CD4-positive, alpha-beta T cell treated with Interleukin-2 at 100 ng/mL for 4 hours (primary cell): ENCODE results near the gene PRADC1.

Experiments used
- DNase-seq: peaks from one replicate; pipeline ENCODE4 v3.0.0-alpha.2; 2020; ENCODE audit warnings: low spot score

The PRADC1 gene

GRCh38 chr2:73235315-73236028 lies 2.4 kb upstream of the PRADC1 start:
- no peak for DNase-seq

DNA sequence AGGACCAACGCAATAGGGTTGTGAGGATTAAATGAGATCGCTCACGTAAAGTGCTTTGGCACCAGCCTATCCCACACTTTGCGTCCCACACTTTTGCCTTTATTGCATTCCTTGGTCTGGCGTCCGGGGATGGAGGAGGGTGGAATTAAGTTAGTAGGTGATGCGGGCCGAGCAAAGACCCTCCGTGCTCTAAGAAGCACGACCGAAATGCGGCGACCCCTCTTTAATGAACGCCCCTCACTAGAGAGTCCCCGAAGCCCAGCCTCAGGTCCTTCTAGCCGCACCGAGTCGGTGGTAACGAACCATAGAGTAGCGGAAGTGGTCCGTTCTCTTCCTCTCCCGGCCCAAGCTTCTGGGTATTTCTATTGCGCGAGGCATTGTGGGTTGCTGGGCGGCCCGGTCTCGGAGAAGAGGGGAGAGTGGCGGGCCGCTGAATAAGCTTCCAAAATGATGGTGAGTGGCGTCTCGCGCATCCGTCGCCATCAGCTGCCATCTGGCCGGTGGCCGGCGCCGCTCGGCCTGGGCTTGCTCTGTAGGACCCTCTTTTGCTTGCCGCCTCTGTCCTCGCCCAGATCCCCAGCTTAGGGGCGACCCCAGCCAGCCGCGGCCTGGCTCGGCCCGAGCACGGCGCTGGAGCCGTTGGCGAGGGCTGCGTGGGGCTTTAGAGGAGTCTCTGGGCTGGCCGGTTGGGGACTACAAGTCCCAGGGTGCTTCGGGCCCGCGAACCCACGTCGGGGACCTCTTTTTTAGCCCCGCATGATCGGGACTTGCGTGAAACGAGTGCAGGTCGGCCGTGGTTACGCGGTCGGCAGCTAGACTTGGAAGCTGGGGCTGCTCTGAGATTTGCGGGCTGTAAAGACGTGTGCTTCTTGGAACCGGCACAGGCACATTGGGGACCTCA lies 1.1 kb upstream of the PRADC1 start, which contains the start of gene CCT7:
Gene CCT7, plus strand, starts transcription at position 377 of the 901 bp plus-strand sequence. Its CDS starts 71 bp downstream, at position 448.
- peak; percentile 93 for DNase-seq

DNA sequence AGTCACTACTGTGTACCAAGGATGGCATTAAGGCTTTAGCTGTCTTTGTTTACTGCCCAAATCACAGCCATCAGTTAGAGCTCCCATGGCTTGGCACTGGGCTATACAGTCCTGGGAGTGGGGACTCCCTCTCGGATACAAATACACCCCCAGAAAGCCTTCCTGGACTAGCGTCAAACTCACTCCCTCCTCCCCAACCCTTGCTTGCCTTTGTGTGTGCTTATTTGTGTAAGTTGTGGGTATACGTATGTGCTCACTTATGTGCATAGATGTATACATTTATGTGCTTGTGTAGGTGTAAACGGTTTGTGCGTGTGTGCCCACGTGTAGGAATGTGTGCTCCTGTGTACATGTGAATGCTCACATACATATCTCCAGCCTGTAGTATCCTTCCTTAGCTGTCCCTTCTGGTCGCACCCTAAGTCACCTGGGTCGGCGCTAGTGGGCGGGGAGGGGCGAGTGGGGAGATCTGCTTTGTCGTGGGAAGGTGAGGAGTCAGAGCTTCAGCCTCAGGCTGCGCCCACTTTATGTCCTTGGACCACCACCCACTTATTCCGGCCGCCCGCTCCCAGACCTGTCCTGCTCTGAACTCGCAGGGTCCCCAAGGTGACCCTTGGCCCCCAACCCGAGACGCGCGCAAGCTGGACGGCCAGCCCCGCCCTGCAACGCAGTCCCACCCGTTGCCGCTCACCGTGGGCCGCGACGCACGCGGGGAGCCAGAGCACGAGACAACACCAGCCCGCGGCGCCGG lies 461 bp downstream of the PRADC1 start:
- peak; percentile 10 for DNase-seq

- no peak for DNase-seq
Measured at GRCh38 chr2:73228631-73229030, 4.4 kb downstream of the PRADC1 start.

GRCh38 chr2:73227086-73227485 lies 6.0 kb downstream of the PRADC1 start:
- DNase-seq, result no peak

DNA sequence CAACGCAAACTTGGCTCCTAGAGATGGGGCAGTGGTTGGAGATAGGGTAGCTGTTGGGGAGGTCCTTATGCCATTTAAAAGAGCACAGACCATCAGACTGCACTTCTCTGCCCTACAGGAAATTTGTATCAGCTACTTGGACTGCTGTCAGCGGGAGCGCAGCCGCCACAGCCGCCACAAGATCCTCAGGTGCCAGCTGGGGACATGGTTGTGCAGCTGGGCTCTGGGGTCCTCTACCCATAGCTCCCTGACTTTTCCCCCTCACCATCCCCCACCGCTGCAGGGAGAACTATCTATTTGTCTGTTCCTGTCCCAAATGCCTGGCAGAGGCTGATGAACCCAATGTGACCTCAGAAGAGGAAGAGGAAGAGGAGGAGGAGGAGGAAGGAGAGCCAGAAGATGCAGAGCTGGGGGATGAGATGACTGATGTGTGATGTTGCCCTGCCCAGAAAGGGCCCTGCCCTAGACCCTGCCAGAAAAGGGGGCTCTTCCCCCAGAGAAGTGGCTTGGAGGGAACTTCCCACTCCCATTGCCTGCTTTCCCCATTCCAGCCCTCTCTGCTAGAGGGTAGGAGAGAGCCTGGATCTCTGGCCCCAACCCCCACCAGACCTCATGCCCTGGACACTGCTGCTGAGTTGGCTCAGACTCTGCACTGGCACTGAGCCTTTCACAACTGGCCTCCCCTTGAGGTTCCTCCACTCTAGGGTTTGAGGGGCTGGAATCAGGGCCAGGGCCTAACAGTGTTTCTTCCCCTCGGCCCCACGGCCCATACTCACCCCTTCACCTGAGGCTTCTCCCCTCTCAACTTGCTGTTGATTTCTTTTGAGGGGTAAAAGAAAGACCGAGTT lies 7.3 kb downstream of the PRADC1 start:
- no peak for DNase-seq

GRCh38 chr2:73223821-73224220 lies 9.2 kb downstream of the PRADC1 start:
- DNase-seq, result no peak

DNA sequence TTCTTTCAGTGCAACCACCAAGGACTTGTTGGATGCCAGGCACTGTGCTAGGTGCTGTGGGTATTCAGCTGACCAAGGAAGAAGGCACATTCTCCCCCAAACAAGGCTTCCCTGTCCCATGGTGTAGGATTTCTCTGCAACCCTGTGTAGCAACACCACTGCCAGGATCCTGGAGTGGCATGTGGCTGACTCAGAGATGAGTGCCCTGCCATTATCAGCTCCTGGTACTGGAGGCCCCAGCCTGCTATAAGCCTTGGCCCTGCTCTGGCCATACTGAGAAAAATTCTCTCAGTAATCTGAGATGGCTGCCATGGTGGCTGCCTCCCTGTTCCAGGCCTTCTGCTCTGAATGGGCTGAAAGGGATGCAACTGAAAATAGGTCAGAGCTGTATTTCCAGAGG lies 14.7 kb downstream of the PRADC1 start:
- no peak for DNase-seq

GRCh38 chr2:73217826-73218225 lies 15.2 kb downstream of the PRADC1 start:
- DNase-seq, result no peak

- no peak for DNase-seq
Measured at GRCh38 chr2:73217160-73217559, 15.9 kb downstream of the PRADC1 start.

DNA sequence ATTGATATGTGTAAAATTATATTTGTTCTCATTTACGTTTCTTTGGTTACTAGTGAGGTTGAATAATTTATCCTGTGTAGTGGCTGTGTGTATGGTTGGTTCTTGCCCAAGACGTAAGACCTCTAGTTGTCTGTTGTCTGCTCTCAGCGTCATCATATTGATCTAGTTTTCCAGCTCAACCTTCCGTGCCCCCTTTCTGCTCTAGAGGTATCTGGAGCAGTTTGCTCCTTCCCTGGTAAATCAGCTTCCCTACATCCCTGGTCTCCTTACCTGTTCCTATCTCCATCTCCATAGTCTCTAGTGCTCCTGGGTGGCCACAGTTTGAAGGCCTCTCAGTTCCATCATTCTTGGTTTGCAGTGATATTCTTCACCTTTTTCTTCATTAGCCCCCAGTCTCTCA lies 17.8 kb downstream of the PRADC1 start:
- DNase-seq, result no peak

DNA sequence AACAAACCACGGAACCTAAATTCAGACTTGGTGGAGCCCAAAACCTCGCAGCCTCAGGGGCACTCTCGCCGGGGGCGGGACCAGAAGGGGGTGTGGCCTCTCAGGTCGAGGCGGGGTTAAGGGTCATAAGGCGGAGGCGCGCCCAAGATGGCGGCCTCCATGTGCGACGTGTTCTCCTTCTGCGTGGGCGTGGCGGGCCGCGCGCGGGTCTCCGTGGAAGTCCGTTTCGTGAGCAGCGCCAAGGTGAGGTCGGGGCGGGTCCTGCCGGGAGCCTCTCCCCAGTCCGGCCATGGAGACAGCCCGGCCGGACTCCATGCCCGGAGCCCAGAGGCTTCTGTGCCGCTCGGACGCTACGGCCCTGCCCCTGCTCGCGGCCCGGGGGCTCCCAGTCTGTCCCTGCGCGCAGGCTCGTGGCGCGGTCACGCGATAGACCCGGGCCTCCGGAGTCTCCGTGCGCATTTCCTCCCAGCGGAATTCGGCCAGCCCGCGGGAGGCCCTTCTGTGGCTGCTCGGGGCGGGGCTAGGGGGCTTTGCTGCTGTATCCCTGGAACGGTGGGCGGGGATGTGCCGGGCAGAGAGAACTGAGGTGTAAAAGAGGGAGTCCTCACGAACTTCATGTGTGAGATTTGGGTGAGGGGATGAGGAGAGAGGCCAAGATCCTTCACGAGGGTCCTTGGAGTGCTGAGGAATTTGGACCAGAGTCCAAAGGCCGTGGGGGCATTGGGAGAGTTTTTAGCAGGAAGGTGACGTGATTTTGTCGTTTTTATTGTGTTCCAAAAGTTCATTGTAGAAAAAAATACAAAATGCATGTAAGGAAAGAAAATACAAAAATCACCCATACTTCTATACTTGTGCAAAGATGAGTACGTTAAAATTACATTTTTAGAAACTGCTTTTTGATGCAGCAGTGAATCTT lies 18.7 kb downstream of the PRADC1 start, which contains the start of gene SMYD5:
Gene SMYD5, plus strand, starts transcription at position 126 of the 916 bp plus-strand sequence. Its CDS starts 22 bp downstream, at position 148.
- DNase-seq, result peak; percentile 92

DNA sequence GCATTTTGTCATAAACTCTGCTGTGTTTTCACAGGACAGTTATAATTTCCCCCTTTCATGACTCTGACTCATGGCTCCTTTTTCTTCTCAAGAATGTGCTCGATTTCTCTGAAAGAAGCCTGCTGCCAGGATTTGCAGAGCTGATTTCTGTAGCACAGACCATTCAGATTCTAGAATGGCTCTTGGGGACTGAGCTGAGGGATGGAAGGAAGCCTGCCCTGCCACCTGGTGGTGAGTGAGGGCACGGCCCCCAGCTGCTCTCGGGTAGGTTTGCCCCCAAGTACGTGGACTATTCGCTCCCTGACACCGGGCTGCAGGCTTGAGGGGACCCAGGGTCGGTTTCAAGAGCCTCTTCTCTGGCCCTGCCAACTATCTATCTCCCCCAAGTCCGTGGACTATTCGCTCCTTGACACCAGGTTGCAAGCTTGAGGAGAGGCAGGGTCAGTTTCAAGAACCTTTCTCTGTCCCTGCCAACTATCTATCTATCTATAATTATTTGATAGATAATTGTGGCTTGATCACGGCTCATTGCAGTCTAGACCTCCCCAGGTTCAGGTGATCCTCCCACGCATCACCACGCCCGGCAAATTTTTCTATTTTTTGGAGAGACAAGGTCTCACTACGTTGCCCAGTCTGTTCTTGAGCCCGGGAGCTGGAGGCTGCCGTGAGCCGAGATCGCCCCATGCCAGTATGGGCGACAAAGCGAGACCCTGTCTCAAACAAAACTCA lies 20.4 kb downstream of the PRADC1 start:
- DNase-seq, result peak; percentile 78

- no peak for DNase-seq
Measured at GRCh38 chr2:73212098-73212447, 21.0 kb downstream of the PRADC1 start.

DNA sequence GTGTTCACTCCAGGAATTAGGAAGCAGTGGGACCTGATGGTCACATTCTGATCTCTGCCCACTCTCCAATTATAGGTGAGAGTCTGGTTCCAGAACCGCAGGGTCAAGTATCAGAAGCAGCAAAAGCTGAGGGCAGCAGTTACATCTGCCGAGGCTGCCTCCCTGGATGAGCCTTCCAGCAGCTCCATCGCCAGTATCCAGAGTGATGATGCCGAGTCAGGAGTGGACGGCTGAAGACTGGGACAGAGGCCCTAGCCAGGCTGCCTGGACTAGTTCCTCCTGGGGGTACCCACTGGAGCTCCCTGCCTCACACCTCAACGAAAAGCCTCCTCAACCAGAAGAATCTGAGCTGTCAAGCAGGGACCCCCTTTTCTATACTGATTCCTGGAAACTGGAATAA lies 22.3 kb downstream of the PRADC1 start:
- DNase-seq, result no peak

DNA sequence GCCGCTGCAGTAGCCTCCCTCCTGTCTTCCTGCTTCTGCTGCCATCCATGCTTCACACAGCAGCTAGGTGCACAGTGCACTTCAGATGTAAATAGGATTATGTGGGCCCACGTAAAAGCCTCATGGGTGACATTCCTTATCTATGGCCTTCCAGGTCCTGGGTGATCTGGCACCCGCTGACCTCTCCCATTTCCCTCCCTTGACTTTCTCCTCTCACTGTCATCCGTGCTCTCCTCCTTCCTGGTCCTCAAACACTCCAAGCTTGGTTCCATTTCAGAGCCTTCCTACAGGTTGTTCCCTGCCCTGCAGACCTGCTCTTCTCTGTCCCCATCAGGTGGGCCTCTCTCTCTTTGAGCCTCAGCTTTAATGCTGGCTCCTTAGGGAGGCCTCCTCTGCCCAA lies 23.0 kb downstream of the PRADC1 start:
- DNase-seq, result no peak

GRCh38 chr2:73208258-73208657 lies 24.8 kb downstream of the PRADC1 start:
- no peak for DNase-seq

DNA sequence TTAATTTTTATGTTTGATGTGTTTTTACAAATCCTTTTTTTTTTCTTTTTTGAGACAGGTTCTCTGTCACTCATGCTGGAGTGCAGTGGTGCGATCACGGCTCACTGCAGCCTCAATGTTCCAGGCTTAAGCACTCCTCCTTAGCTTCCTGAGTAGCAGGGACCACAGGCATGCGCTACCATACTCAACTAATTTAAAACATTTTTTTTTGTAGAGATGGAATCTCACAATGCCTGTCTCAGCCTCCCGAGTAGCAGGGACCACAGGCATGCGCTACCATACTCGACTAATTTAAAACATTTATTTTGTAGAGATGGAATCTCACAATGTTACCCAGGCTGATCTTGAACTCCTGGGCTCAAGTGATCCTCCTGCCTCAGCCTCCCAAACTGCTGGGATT lies 27.4 kb downstream of the PRADC1 start:
- no peak for DNase-seq

- no peak for DNase-seq
Measured at GRCh38 chr2:73203055-73203681, 29.9 kb downstream of the PRADC1 start.
